HG02588 (cell line): ENCODE data around the gene CITED4.

Experiments
- ATAC-seq: cut with Tn5 transposase; IDR thresholded peaks from one replicate; pipeline ENCODE4 v1.9.1; 2021; ENCODE audit warnings: mild to moderate bottlenecking, moderate library complexity; ENCODE audit not compliant: unreplicated experiment

CITED4 gene

DNA sequence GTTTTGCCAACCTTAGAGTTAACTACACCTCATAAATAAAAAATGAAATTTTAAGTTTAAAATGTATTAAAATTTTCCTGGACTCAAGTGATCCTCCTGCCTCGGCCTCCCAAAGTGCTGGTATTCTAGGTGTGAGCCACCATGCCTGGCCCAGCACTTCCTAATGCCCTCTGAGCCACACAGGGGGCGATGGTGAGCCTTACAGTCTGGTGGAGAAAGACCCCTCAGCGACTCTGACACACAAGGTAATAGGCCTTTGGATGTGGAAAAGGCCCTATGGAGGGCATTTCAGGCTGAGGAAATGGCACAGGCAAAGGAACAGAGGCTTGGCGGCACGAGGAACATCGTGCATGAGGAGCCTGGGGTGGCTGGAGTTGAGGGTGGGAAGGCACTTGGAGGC, 6.7 kb downstream of the CITED4 start:
- no peak for ATAC-seq

DNA sequence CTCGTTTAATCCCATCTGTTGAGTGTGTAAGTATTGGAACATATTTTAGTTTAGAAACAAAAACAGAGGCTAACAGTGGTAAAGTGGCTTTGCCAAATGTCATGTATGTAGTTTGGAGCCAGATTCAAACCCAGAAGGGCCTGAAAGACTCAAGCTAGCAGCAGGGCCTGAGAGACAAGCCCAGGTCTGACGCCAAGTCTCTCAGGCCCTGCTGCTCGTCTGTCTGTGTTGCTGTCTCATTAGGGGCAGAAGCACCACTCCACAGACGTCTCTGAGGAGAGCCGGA, 8.3 kb downstream of the CITED4 start:
- no peak for ATAC-seq

- no peak for ATAC-seq
Observed at GRCh38 chr1:40853113-40853884, 8.9 kb downstream of the CITED4 start.

DNA sequence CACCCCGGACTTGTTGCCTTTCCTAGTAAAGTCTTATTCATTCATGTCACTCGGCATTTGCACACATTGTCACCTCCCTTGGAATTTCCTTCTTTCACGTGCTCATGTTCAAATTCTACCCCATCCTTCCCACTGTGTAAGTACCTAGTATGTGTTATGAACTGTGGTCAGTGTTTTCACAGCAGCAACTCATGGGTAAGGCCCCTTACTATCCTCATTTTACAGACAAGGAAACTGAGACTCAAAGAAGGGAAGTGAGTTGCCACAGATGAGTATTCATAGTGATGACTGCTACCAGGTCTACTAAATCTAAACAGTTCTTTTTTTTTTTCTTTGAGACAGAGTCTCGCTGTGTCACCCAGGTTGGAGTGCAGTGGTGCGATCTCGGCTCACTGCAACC, 10.5 kb downstream of the CITED4 start:
- ATAC-seq, result peak; percentile 57

GRCh38 chr1:40849801-40850592, 12.2 kb downstream of the CITED4 start:
- ATAC-seq, result no peak

- no peak for ATAC-seq
Observed at GRCh38 chr1:40848530-40849189, 13.5 kb downstream of the CITED4 start.

DNA sequence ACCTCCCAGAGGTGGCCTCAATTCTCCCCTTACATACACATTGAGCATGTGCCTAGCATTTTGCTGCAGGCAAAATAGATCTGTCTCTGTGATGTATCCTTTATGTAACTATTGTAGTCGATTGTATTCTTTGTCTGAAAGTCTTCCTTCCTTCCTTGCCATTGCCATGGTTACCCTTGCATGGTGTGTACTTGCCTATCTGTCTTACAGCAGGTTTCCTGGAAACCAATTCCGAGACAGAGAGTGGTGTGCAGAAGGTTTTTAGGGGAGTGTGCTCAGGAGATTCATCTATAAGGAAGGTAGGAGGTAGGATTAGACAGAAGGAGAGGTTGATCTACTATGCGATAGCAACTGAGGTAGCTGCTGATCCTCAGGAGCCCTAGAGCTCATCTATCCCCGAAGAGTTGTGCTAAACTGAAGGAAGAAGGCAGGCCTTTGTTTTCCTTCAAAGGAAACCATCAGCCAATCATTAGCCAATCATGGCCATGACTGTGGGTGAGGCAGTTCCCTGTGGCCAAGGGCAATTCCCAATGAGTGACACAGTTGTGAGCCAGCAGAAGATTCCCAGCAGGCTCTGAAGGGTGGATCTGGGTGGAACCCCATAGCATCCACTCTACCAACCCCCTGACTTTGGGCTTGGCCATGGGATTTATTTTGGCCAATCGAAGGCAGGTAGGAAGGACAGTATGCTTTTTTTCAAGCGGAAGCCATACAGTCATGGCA, 15.0 kb downstream of the CITED4 start:
- ATAC-seq, result no peak

DNA sequence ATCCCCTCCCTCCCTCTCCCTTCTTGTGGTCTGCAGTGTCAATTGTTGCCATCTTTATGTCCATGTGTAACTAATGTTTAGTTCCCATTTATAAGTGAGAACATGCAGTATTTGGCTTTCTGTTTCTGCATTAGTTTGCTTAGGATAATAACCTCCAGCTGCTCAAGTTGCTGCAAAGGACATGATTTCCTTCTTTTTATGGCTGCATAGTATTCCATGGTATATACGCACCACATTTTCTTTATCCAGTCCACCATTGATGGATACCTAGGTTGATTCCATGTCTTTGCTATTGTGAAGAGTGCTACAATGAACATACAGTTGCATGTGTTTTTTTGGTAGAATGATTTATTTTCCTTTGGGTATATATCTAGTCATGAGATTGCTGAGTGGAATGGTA, 16.3 kb downstream of the CITED4 start:
- no peak for ATAC-seq

- ATAC-seq, result no peak
Observed at GRCh38 chr1:40844887-40845878, 17.0 kb downstream of the CITED4 start.

- ATAC-seq, result no peak
Observed at GRCh38 chr1:40844079-40844478, 18.1 kb downstream of the CITED4 start.

DNA sequence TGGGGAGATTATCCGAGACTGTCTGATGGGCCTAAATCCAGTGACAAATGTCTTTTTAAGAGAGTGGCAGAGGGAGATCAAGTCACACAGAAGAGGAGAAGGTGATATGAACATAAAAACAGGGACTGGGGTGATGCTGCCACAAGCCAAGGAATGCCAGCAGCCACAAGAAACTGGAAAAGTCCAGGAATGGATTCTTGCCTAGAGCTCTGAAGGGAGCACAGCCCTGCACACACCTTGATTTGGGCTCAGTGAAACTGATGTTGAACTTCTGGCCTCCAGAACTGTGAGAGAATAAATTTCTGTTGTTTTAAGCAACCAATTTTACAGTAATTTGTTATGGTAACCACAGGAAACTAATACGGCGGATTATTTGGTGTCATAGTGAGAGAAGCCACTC, 19.5 kb downstream of the CITED4 start:
- no peak for ATAC-seq

- ATAC-seq, result no peak
Observed at GRCh38 chr1:40842207-40842606, 20.0 kb downstream of the CITED4 start.

GRCh38 chr1:40841602-40842001, 20.6 kb downstream of the CITED4 start:
- ATAC-seq, result no peak

GRCh38 chr1:40840526-40841323, 21.4 kb downstream of the CITED4 start:
- no peak for ATAC-seq

DNA sequence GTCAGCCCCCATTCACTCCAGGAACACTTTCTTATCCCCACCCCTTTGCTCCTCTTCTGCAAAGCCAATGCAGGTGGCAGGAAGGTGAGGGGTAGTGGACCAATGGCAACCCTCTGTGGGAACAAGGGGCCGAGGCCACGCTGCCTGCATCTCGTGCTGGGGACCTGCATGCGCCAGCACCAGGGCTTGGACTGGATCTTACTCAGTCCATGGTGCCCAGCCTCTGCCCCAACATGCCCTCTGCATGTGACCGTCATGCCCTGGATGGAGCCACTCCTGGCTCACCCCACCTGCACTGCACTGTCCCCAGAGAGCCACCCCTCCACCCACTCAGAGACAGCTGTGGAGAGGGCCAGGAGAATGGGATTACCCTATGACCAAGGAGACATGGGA, 22.2 kb downstream of the CITED4 start:
- ATAC-seq, result no peak

- no peak for ATAC-seq
Observed at GRCh38 chr1:40838980-40839942, 22.9 kb downstream of the CITED4 start.

- ATAC-seq, result no peak
Observed at GRCh38 chr1:40838045-40838979, 23.9 kb downstream of the CITED4 start.
